Suppressor macrophage (primary cell): ENCODE data around the gene CCDC159.
"Not testable (repeated sequence)": the region's sequence is repeated elsewhere in the genome, so short reads cannot be mapped to it uniquely, and the experiment has no call there.

ENCODE experiments used
- DNase-seq, 4 experiments: peaks; one replicate each; pipeline ENCODE4 v3.0.0-alpha.2; 2020 to 2022

Gene CCDC159

DNA sequence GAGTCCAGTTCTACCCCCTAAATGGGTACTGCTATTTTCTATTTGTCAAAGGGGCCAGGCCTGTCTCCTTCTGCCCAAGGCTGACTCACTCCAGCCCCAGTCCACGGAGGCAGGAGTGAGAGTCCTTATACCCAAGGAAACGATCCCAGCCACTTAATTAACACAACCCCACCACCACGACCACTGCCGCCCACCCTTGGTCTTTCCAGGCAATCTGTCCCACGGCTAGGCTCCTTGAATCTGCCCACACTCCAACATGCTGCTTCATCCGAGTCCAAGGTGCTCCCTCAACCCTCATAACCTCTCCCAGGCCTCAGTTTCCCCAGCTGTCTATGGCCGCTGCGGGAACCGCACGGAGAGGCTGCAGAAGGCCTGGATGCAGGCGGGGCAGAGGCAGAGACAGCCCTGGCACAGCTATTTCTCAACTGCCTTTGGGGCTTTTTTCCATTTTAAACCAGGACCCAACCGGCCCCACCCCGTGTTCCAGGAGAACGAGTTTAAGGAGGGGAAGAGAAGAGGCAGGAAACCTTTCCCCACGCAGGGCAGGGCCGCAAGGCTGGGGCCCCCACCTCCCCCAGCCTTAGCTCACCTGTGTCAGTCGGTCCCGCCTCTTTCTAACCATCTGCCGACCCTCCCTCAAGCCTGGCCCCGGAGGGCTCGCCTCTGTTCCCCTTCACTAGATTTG lies 7.6 kb upstream of the CCDC159 start:
- peak in 2 of 4 experiments; percentile 19 to 35 for DNase-seq

GRCh38 chr19:11339254-11340098 lies 6.8 kb upstream of the CCDC159 start, which contains the start of gene RAB3D:
TSS of gene RAB3D (minus strand) at chr19:11339657. CDS start at chr19:11337399, 2,258 bp downstream.
- DNase-seq = peak; percentile 88 to 97 (median 92)

DNA sequence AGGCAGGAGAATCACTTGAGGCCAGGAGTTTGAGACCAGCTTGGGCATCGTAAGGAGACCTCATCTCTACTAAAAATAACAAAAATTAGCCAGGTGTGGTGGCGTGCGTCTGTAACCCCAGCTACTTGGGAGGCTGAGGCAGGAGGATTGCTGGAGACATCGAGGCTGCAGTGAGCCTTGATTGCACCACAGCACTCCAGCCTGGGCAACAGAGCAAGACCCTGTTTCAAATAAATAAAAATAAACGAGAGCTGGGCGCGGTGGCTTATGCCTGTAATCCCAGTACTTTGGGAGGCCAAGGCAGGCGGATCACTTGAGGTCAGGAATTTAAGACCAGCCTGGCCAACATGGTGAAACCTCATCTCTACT lies 6.2 kb upstream of the CCDC159 start:
- DNase-seq = not testable (repeated sequence)

GRCh38 chr19:11342429-11342828 lies 3.9 kb upstream of the CCDC159 start:
- DNase-seq = no peak

DNA sequence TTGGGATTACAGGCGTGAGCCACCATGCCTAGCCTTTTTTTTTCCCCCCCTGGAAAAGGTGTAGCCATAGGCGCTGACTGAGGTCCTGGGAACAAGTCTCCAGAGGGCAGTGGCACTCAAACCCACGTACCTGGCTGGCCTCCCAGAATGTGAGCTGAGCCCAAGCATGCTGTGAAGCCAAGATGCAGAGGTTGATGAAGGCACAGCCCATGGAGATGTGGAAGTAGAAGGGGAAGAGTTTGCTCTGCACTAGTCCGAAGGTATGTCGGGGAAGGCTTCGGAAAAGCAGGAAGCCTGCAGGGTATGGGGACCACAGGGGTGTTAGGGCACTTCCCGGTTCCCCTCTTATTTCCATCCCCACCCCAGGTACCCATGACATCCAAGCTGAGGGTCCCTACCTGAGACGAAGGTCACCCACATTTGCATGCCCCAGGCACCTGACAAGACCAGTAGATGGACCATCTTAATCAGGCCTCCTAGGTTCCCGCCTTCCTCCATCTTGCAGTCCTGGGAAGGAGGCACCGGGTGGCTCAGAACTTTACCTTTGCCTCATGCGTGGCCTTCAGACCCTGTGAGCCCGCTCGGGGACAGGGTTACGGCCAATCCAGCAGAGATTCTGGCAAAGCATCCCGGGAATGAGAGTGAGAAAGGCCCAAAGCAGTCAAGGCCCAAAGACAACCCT lies 1.1 kb upstream of the CCDC159 start:
- no peak for DNase-seq

- DNase-seq = no peak
Observed at GRCh38 chr19:11347546-11348039, 1.3 kb downstream of the CCDC159 start.

DNA sequence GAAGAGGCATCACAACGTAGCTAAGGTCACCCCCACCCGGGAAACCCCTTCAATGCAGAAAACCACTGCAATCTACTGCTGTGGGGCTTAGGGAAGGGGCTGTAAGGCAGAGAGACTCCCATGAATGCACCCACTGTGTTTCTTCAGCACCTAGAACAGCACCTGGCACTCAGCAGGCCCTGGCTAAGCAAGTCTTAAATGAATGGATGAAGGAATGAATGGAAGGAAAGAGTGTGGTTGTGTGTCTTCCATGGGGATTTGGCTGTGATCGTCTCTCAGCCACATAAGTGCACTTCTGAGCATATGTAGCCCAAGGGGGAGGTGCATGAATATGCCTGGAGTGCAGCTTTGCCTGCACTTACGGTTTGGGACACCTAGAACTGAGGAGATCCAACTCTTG lies 2.9 kb downstream of the CCDC159 start:
- DNase-seq = no peak

GRCh38 chr19:11354102-11354501 lies 7.8 kb downstream of the CCDC159 start:
- not testable (repeated sequence) for DNase-seq

- DNase-seq = peak; percentile 93 to 98 (median 94)
Observed at GRCh38 chr19:11355160-11356073, 9.1 kb downstream of the CCDC159 start, which contains the start of gene PLPPR2. TSS of gene PLPPR2 (plus strand) at chr19:11355432. CDS start at chr19:11357674, 2,242 bp downstream.

- DNase-seq = no peak
Observed at GRCh38 chr19:11356074-11356397, 9.7 kb downstream of the CCDC159 start.

DNA sequence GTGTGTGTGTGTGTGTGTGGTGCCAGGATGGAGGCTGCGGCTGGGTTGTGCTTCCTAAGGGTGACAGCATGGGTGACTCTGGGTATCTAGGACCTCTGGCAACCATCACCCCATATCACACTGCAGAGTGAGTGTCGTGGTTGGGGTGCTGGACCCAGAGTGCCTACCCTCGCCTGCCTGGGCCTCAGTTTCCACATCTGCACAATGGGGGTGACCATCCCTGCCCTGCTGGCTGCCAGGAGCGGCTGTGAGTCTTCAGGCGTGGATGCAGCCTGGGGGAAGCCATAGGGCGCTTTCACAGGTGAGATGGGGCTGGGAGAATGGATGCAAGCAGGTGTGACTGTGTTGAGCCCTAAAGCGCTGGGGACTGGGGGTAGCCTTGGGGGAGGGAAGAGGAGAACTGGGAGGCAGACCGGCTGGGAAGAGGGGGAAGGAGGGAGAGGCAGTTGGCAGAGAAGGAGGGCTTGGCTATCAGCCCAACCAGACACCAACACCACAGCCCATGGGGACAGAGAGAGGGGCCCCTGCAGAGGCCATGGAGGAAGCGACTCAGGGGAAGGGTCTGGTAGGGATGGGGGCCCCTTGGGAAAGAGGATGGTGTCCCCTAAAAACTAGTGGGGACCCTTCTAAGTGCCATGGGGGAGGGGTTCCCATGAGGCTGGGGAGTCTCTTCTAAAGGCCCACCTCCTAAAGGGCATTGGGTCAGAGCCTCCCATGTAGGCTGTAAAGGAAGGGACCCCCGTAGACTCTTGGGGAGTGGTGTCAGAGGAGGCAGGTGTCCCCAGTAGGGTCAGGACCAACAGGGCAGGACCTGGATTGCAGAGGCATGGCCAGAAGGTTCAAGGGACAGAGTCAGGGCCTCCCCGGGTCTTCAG lies 10.6 kb downstream of the CCDC159 start:
- no peak for DNase-seq

- DNase-seq = no peak
Observed at GRCh38 chr19:11359421-11359820, 13.1 kb downstream of the CCDC159 start.

DNA sequence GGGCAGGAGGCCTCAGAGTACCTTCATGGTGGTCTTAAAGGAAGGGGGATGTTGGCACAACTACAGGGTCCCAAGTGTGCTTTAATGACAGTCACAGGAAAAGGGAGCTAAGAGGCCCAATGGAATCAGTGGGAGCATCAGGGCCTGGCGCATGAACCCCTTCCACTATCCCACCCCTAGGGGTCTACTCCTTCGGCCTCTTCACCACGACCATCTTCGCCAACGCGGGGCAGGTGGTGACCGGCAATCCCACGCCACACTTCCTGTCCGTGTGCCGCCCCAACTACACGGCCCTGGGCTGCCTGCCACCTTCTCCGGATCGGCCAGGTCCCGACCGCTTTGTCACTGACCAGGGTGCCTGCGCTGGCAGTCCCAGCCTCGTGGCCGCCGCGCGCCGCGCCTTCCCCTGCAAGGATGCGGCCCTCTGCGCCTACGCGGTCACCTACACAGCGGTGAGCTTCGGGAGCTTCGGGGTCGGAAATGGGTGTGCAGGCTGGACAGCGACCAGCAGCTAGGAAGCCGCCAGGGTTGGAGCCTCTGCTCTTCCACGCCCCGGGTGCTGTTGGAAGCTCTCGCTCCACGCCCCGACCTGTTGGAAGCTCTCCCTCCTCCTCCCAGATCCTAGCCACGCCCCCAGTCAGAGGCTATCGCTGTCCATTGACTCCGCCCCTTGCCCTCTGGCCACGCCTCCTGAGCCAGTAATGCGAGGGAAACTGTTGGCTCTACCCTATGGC lies 14.9 kb downstream of the CCDC159 start:
- no peak for DNase-seq

- DNase-seq = no peak
Observed at GRCh38 chr19:11361771-11362731, 15.7 kb downstream of the CCDC159 start.

- DNase-seq = no peak
Observed at GRCh38 chr19:11363881-11364280, 17.6 kb downstream of the CCDC159 start.

- DNase-seq = no peak
Observed at GRCh38 chr19:11364296-11364904, 18.1 kb downstream of the CCDC159 start.

GRCh38 chr19:11364935-11365334 lies 18.6 kb downstream of the CCDC159 start:
- DNase-seq = no peak

DNA sequence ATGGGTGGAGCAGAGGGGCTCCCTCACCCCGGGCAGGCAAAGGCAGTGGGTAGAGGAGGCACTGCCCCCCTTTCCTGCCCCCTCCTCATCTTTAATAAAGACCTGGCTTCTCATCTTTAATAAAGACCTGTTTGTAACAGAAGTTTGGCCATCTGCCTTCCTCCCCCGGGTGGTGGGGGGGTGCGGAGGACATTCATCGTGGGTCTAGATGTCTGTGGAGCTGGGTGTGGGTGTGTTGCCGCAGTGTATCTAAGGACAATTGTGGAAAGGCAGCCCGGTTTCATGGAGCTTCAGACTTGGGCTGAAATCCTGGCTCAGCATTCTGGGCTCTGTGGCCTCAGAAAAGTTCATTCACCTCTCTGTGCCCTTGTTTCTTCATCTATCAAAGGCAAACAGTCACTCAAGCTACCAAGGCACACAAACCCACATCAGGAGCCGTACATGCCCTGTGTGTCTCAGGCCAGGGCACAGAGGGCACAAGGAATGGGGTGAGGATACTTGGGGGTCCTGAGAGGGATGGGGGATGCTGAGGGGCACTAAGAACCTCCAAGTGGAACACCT lies 19.3 kb downstream of the CCDC159 start:
- no peak for DNase-seq
